ENCODE results near the gene RET.

The RET gene

GRCh38 chr10:43076876-43077420 lies at the start of gene RET:
TSS of gene RET (plus strand) at chr10:43077069. CDS start at chr10:43077259, 190 bp downstream.
- DNase-seq (ENCODE audit: low read depth), result no peak
- H3K4me3 ChIP-seq (ENCODE audit: control insufficient read depth, low read depth, low read length), result no peak within 1 kb of the TSS; the same call in 1 of the 2 replicates
- no peak for TF ChIP-seq CTCF (IDR thresholded peaks at IDR 0.05; ENCODE audit: control insufficient read depth, insufficient read depth, low read depth, low read length, missing control alignments)

DNA sequence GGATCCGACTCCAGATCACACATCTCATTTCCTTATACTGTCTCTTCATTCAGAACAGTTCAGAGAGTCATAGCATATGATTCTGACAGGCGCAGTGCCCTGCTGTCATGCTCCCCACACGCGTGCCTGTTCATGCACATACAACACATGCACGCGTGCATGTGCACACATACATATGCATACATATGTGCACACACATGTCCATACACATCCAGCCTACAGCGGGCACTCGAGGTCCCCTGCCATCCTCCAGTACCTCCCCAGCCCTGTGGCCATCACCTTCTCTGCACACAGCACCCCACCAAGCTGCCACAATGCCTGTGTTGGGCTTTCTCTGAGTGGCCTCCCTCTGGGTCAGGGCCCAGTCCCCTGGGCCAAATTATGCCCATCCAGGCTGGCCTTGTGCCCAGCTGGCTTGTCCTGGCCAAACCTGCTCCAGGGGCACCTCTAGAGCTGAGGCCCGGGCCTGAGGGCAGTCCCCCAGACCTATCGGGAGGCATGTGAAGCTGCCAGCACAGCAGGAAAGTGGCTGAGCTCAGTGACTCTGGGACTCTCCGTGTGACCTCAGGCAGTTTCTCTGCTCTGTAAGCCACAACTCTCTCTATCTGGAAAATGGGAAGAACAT lies 49.4 kb upstream of the RET start:
- H3K4me3 ChIP-seq (ENCODE audit: control insufficient read depth, low read depth, low read length), result no peak overlapping the region
- DNase-seq (ENCODE audit: low read depth), result no peak
- TF ChIP-seq CTCF (IDR thresholded peaks at IDR 0.05; ENCODE audit: control insufficient read depth, insufficient read depth, low read depth, low read length, missing control alignments), result no peak

DNA sequence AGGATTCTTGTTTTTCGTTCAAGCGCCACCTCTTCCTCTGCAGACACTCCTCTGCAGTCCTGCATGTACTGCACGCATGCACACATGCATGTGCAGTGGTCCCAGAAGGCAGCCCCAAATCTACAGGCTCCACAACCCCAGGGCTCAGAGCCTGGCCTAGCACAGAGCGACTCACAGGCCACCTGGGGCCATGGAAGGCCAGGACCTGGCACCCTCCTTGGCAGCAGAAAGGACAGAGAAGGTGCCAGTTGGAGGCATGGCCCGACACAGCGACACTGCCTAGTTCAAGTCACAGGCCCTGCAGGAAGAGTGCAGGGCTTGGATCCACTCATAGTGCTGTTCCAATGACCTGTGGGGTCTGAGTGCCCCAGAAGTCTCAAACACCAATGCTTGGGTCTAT lies 48.7 kb upstream of the RET start:
- H3K4me3 ChIP-seq (ENCODE audit: control insufficient read depth, low read depth, low read length), result no peak overlapping the region
- no peak for DNase-seq (ENCODE audit: low read depth)
- TF ChIP-seq CTCF (IDR thresholded peaks at IDR 0.05; ENCODE audit: control insufficient read depth, insufficient read depth, low read depth, low read length, missing control alignments), result no peak

DNA sequence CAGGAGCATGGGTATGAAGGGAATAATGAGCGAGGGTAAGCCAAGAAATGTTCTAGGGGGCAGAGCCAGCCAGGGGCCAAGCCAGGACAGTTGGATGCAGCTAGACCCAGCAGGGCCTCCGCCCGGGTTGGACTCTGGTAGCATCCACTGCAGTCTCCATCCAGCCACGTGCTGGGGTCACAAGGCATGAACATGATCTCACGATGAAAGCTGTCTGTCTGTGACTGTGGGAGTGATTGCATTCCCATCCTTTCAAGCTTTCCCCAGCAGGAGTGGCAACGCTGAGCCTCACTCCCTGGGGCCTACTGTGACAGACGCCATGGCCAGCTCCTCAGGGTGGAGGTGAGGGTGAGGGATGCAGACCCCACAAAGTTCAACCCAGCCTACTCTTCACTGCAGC lies 47.8 kb upstream of the RET start:
- DNase-seq (ENCODE audit: low read depth), result no peak
- no peak for TF ChIP-seq CTCF (IDR thresholded peaks at IDR 0.05; ENCODE audit: control insufficient read depth, insufficient read depth, low read depth, low read length, missing control alignments)
- H3K4me3 ChIP-seq (ENCODE audit: control insufficient read depth, low read depth, low read length), result no peak overlapping the region

- TF ChIP-seq CTCF (IDR thresholded peaks at IDR 0.05; ENCODE audit: control insufficient read depth, insufficient read depth, low read depth, low read length, missing control alignments), result no peak
- no peak for DNase-seq (ENCODE audit: low read depth)
Measured at GRCh38 chr10:43032613-43033012, 44.3 kb upstream of the RET start.

DNA sequence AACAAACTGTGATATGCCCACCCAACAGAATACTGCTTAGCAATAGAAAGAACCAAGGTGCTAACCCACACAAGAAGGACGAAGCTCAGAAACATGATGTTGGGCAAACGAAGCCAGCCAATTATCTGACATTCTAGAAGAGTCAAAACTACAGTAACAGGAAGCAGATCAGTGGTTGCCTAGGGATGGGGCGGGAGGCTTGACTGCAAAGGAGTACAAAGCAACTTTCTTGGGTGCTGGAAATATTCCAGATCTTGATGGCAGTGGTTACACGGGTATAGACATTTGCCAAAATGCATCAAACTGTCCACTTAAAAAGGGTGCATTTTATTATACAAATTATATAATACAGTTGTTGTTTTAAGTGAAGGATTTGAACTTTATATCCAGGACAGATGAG lies 41.1 kb upstream of the RET start:
- H3K4me3 ChIP-seq (ENCODE audit: control insufficient read depth, low read depth, low read length), result no peak overlapping the region
- TF ChIP-seq CTCF (IDR thresholded peaks at IDR 0.05; ENCODE audit: control insufficient read depth, insufficient read depth, low read depth, low read length, missing control alignments), result no peak
- no peak for DNase-seq (ENCODE audit: low read depth)

More at GRCh38 chr10:43032613-43033012, 44.3 kb upstream of the RET start:
- no peak overlapping the region for H3K4me3 ChIP-seq (ENCODE audit: control insufficient read depth, low read depth, low read length)

Measured in AG09309 (cell line).